Activated T-helper 2 cell treated with anti-CD3 and anti-CD28 coated beads, Interferon-gamma antibody, Interleukin-2, Interleukin-4, amounts not matched to agents 10 μg/mL and 5 μg/mL and 100 μg/mL, durations not matched to agents 14 hours and 24 hours and 36 hours (primary cell): ENCODE data around the gene GLIS1. TPM values are rescaled to one million over a fixed set of nuclear protein-coding genes. Genes with fewer than 3 reads are reported as not detected.

Source experiments
- DNase-seq: peaks from one replicate; pipeline ENCODE4 v3.0.0; 2021; ENCODE audit warnings: low spot score
- H3K27ac Mint-ChIP-seq: one replicate; pipeline ENCODE4 v1.8.0; 2021; ENCODE audit warnings: mixed read lengths
- H3K27me3 Mint-ChIP-seq: one replicate; pipeline ENCODE4 v1.8.0; 2021; ENCODE audit warnings: low read depth, mixed read lengths
- H3K36me3 Mint-ChIP-seq: one replicate; pipeline ENCODE4 v1.8.0; 2021; ENCODE audit warnings: low read depth, mixed read lengths
- H3K4me1 Mint-ChIP-seq: one replicate; pipeline ENCODE4 v1.8.0; 2021; ENCODE audit warnings: low read depth, mixed read lengths
- H3K4me3 Mint-ChIP-seq: one replicate; pipeline ENCODE4 v1.8.0; 2021; ENCODE audit warnings: low read depth, mild to moderate bottlenecking, moderate library complexity, mixed read lengths
- H3K9me3 Mint-ChIP-seq: one replicate; pipeline ENCODE4 v1.8.0; 2021; ENCODE audit warnings: mixed read lengths
- intact Hi-C: fragments of 100-400 bp; cut with micrococcal nuclease; formaldehyde crosslinking; loops from one replicate; pipeline ENCODE4 v1.15.1; 2023
- total RNA-seq: library from RNA; stranded (reverse); gene quantifications from 2 replicates; pipeline ENCODE4 v1.2.3, GENCODE V29; 2022

The GLIS1 gene
- total RNA-seq, 1 donor from 2014 or later, result not detected

- Mint-ChIP-seq H3K4me1 (no peaks in the 10 kb centered on the region), H3K9me3 (no peaks in the 10 kb centered on the region), H3K27me3 (no peaks in the 10 kb centered on the region), H3K27ac (no peak overlapping the region), H3K4me3 (no peak overlapping the region), H3K36me3 (no peaks in the 10 kb centered on the region)
- intact Hi-C loops, result no loop called here
- no peak for DNase-seq
Measured at GRCh38 chr1:53502641-53503432, 236.1 kb downstream of the GLIS1 start.

GRCh38 chr1:53501065-53502005, 237.6 kb downstream of the GLIS1 start:
- intact Hi-C loops, result no loop called here
- Mint-ChIP-seq H3K4me3 (no peak overlapping the region), H3K9me3 (no peaks in the 10 kb centered on the region)

GRCh38 chr1:53500204-53501064, 238.5 kb downstream of the GLIS1 start:
- no peaks in the 10 kb centered on the region for H3K9me3 Mint-ChIP-seq
- no peaks in the 10 kb centered on the region for H3K27me3 Mint-ChIP-seq
- no peak overlapping the region for H3K27ac Mint-ChIP-seq
- H3K4me3 Mint-ChIP-seq, result no peak overlapping the region
- intact Hi-C loops, result no loop called here
- H3K4me1 Mint-ChIP-seq, result no peaks in the 10 kb centered on the region
- no peaks in the 10 kb centered on the region for H3K36me3 Mint-ChIP-seq
- no peak for DNase-seq

More at GRCh38 chr1:53501065-53502005, 237.6 kb downstream of the GLIS1 start:
- DNase-seq, result no peak
- H3K4me1 Mint-ChIP-seq, result no peaks in the 10 kb centered on the region
- no peak overlapping the region for H3K27ac Mint-ChIP-seq
- H3K27me3 Mint-ChIP-seq, result no peaks in the 10 kb centered on the region
- H3K36me3 Mint-ChIP-seq, result no peaks in the 10 kb centered on the region

- Mint-ChIP-seq H3K27ac (no peak overlapping the region), H3K4me3 (no peak overlapping the region), H3K27me3 (no peaks in the 10 kb centered on the region), H3K9me3 (no peaks in the 10 kb centered on the region), H3K36me3 (no peaks in the 10 kb centered on the region), H3K4me1 (no peaks in the 10 kb centered on the region)
- DNase-seq, result no peak
- intact Hi-C loops, result no loop called here
Measured at GRCh38 chr1:53499257-53500203, 239.4 kb downstream of the GLIS1 start.

- H3K4me1 Mint-ChIP-seq, result no peaks in the 10 kb centered on the region
- no peaks in the 10 kb centered on the region for H3K27me3 Mint-ChIP-seq
- H3K9me3 Mint-ChIP-seq, result no peaks in the 10 kb centered on the region
- no peaks in the 10 kb centered on the region for H3K36me3 Mint-ChIP-seq
- no peak overlapping the region for H3K27ac Mint-ChIP-seq
- no peak overlapping the region for H3K4me3 Mint-ChIP-seq
- intact Hi-C loops, result no loop called here
- DNase-seq, result no peak
Measured at GRCh38 chr1:53498555-53499131, 240.3 kb downstream of the GLIS1 start.

- intact Hi-C loops, result no loop called here
- Mint-ChIP-seq H3K36me3 (no peaks in the 10 kb centered on the region), H3K27me3 (peaks cover 1% of the 10 kb centered on the region), H3K9me3 (no peaks in the 10 kb centered on the region), H3K4me1 (no peaks in the 10 kb centered on the region), H3K4me3 (no peak overlapping the region), H3K27ac (no peak overlapping the region)
- no peak for DNase-seq
Measured at GRCh38 chr1:53495633-53496345, 243.2 kb downstream of the GLIS1 start.

- peaks cover 10% of the 10 kb centered on the region for H3K27me3 Mint-ChIP-seq
- H3K27ac Mint-ChIP-seq, result no peak overlapping the region
- DNase-seq, result no peak
- H3K4me3 Mint-ChIP-seq, result no peak overlapping the region
- intact Hi-C loops, result no loop called here
- H3K36me3 Mint-ChIP-seq, result no peaks in the 10 kb centered on the region
- H3K9me3 Mint-ChIP-seq, result no peaks in the 10 kb centered on the region
- H3K4me1 Mint-ChIP-seq, result no peaks in the 10 kb centered on the region
Measured at GRCh38 chr1:53490351-53490750, 248.6 kb downstream of the GLIS1 start.

- no peak for DNase-seq
- H3K27ac Mint-ChIP-seq, result no peak overlapping the region
Measured at GRCh38 chr1:53486395-53487026, 252.5 kb downstream of the GLIS1 start.

GRCh38 chr1:53485478-53486394, 253.2 kb downstream of the GLIS1 start:
- intact Hi-C loops, result loop anchor here (1.0 to 10.0 kb wide), 3 partner anchors 109 to 269 kb away; no protein-coding TSS in a partner anchor
- H3K36me3 Mint-ChIP-seq, result no peaks in the 10 kb centered on the region
- H3K27ac Mint-ChIP-seq, result no peak overlapping the region
- peaks cover 8% of the 10 kb centered on the region for H3K27me3 Mint-ChIP-seq
- DNase-seq, result peak; percentile 28
- H3K9me3 Mint-ChIP-seq, result no peaks in the 10 kb centered on the region
- H3K4me3 Mint-ChIP-seq, result no peak overlapping the region
- H3K4me1 Mint-ChIP-seq, result no peaks in the 10 kb centered on the region

More at GRCh38 chr1:53486395-53487026, 252.5 kb downstream of the GLIS1 start:
- H3K27me3 Mint-ChIP-seq, result peaks cover 8% of the 10 kb centered on the region
- H3K36me3 Mint-ChIP-seq, result no peaks in the 10 kb centered on the region
- H3K9me3 Mint-ChIP-seq, result no peaks in the 10 kb centered on the region
- H3K4me3 Mint-ChIP-seq, result no peak overlapping the region
- intact Hi-C loops, result loop anchor here (5.0 to 10.0 kb wide), 2 partner anchors 108 to 196 kb away; no protein-coding TSS in a partner anchor
- H3K4me1 Mint-ChIP-seq, result no peaks in the 10 kb centered on the region
